ENCODE measurements around the gene CNOT3. TPM values are rescaled to one million over a fixed set of nuclear protein-coding genes. Genes with fewer than 3 reads are reported as not detected.
"Not testable (repeated sequence)": the region's sequence is repeated elsewhere in the genome, so short reads cannot be mapped to it uniquely, and the experiment has no call there.

CNOT3 gene
- total RNA-seq, 1 donor from 2014 or later, result 72.9 TPM

DNA sequence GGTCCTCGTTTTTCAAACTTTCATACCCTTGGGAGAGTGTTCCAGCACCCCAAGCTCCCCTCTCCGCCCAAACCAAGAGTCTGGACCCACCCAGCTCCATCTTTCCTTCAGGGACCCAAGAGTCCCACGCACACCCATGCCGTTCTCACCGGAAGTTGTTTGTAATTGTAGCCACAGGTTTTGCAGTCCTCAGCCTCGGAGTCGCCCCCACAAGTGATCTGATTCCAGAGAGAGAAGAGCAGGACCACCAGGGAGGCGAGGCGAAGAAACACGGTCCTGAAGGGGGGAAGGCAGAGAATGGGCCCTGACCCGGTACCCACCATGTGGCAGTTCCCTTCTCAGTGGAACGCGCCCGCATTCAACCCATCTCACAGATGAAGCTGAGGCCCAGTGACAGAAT, 25.3 kb downstream of the CNOT3 start:
- TF ChIP-seq, protein P1, sequence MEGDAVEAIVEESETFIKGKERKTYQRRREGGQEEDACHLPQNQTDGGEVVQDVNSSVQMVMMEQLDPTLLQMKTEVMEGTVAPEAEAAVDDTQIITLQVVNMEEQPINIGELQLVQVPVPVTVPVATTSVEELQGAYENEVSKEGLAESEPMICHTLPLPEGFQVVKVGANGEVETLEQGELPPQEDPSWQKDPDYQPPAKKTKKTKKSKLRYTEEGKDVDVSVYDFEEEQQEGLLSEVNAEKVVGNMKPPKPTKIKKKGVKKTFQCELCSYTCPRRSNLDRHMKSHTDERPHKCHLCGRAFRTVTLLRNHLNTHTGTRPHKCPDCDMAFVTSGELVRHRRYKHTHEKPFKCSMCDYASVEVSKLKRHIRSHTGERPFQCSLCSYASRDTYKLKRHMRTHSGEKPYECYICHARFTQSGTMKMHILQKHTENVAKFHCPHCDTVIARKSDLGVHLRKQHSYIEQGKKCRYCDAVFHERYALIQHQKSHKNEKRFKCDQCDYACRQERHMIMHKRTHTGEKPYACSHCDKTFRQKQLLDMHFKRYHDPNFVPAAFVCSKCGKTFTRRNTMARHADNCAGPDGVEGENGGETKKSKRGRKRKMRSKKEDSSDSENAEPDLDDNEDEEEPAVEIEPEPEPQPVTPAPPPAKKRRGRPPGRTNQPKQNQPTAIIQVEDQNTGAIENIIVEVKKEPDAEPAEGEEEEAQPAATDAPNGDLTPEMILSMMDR (conservative IDR thresholded peaks at IDR 0.05), result no peak
- Mint-ChIP-seq H3K9me3 (no peaks in the 10 kb centered on the region), H3K4me3 (peak overlapping the region; percentile 92), H3K27ac (peak overlapping the region; percentile 92), H3K27me3 (no peaks in the 10 kb centered on the region), H3K36me3 (peaks cover 6% of the 10 kb centered on the region), H3K4me1 (ENCODE audit: unreplicated experiment) (peaks cover 31% of the 10 kb centered on the region)
- no peak for DNase-seq (ENCODE audit: extremely low spot score, unreplicated experiment)

DNA sequence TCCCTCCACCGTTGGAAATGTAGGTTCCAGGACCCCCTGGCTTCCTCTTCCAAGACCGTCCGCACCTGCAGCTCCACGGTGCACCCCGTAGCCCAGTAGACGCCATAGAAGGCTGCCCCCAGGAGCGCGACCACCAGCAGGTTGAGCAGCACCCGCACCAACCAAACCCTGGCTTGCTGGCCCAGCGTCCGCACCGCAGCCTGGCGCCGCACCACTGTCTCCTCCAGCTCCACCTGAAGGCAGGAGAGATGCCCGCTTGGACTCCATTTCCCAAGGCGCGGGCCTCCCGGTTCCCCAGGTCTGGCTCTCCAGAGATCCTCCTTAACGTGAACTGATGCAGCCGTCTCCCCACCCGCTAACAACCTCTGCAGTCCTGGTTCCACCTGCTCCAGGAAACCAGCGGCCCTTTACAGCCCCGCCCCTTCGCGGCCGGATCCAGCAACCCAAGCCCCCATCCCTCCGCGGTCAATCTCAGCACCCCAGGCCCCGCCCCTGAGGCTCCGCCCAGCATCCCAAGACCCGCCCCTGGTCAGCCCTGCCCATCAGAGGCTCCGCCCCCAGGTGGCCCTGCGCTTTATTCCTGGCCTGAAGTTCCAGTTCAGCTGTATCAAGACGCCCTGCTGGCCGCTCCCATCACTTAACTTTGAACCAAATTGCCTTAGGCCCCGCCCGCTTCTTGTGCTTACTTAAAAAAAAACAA, 27.0 kb downstream of the CNOT3 start:
- TF ChIP-seq, protein P1 (conservative IDR thresholded peaks at IDR 0.05), result no peak

DNA sequence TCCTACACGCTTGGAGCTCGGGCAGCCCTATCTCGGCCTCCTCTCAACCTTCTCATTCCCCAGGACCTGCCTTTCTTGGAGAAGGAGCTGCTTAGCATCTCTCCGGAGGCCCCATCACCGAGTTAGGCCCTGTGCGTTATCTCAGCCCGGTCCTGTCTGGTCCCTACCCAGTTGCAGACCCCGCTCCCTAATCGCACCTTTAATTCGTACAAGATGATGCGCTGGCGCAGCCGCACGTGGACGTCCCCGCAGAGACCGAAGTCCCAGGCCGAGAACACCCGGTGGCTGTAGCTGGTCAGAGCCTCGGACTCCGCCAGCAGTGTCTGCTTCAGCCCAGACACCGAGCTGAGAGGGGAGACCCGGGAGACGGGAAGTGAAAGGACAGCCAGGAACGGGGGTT, 27.7 kb downstream of the CNOT3 start:
- TF ChIP-seq, protein P1 (conservative IDR thresholded peaks at IDR 0.05), result no peak
- H3K4me3 Mint-ChIP-seq, result no peak overlapping the region
- H3K36me3 Mint-ChIP-seq, result peaks cover 3% of the 10 kb centered on the region
- H3K9me3 Mint-ChIP-seq, result no peaks in the 10 kb centered on the region
- no peak for DNase-seq (ENCODE audit: extremely low spot score, unreplicated experiment)
- no peak overlapping the region for H3K27ac Mint-ChIP-seq
- H3K4me1 Mint-ChIP-seq (ENCODE audit: unreplicated experiment), result peaks cover 22% of the 10 kb centered on the region
- H3K27me3 Mint-ChIP-seq, result no peaks in the 10 kb centered on the region

More for the DNA sequence above, 27.0 kb downstream of the CNOT3 start:
- no peaks in the 10 kb centered on the region for H3K9me3 Mint-ChIP-seq
- no peaks in the 10 kb centered on the region for H3K27me3 Mint-ChIP-seq
- DNase-seq (ENCODE audit: extremely low spot score, unreplicated experiment), result peak; percentile 84
- H3K36me3 Mint-ChIP-seq, result peaks cover 5% of the 10 kb centered on the region
- H3K4me1 Mint-ChIP-seq (ENCODE audit: unreplicated experiment), result peaks cover 29% of the 10 kb centered on the region
- peak overlapping the region; percentile 76 for H3K4me3 Mint-ChIP-seq
- peak overlapping the region; percentile 75 for H3K27ac Mint-ChIP-seq

DNA sequence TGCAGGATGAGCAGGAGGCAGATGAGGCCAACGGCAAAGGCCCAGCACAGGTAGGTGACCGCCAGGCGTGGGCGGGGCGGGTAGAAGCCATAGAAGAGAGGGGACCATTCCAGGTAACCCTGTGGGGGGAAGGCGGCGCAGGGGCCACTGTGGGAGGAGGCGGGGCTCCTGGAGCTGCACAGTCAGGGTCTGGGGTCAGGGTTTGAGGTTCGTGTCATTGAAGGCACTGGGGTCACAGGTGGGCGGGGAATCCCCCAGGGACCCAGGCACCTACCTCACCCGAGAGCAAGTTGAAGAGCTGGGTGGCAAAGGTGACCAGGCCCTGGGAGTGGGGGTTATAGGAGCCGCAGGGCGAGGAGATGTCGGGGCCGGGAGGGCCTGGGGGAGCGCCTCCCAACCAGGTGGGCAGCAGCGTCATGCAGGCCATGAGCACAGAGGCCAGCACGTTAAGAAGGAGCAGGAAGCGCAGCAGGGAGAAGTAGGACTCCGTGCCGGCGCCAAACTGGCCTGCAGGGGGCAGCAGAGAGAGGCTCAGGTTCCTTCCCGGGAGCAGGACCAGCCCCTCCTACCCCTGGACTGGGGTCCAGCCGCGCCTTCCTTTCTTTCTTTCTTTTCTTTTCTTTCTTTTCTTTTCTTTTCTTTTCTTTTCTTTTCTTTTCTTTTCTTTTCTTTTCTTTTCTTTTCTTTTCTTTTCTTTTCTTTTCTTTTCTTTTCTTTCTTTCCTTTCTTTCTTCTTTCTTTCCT, 30.8 kb downstream of the CNOT3 start:
- no peaks in the 10 kb centered on the region for H3K9me3 Mint-ChIP-seq
- TF ChIP-seq, protein P1 (conservative IDR thresholded peaks at IDR 0.05), result peak; percentile 88
- H3K36me3 Mint-ChIP-seq, result peaks cover 3% of the 10 kb centered on the region
- no peak overlapping the region for H3K27ac Mint-ChIP-seq
- peaks cover 10% of the 10 kb centered on the region for H3K4me1 Mint-ChIP-seq (ENCODE audit: unreplicated experiment)
- H3K4me3 Mint-ChIP-seq, result no peak overlapping the region
- DNase-seq (ENCODE audit: extremely low spot score, unreplicated experiment), result peak; percentile 94
- no peaks in the 10 kb centered on the region for H3K27me3 Mint-ChIP-seq

DNA sequence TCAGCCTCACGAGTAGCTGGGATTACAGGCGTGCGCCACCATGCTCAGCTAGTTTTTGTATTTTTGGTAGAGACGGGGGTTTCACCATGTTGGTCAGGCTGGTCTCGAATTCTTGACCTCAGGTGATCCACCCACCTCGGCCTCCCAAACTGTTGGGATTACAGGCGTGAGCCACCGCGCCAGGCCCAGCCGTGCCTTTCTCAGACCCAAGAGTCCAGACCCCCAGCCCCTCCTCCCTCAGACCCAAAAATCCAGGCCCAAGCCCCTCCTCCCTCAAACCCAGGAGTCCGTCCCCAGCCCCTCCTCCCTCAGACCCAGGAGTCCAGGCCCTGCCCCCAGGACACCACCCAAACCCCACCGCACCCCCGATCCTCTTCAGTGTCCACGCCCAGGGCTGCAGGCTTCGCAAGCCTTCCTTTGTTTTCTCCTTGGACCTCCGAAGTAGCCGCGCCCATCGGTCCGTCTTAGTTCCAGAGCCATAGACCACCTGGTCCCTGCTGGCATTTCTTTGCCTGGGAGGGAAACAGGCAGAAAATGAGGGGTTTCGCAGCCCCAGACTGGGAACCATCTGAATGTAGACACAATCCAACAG, 31.7 kb downstream of the CNOT3 start:
- no peak overlapping the region for H3K27ac Mint-ChIP-seq
- DNase-seq (ENCODE audit: extremely low spot score, unreplicated experiment), result no peak
- no peak overlapping the region for H3K4me3 Mint-ChIP-seq
- H3K9me3 Mint-ChIP-seq, result no peaks in the 10 kb centered on the region
- peaks cover 3% of the 10 kb centered on the region for H3K36me3 Mint-ChIP-seq
- TF ChIP-seq, protein P1 (conservative IDR thresholded peaks at IDR 0.05), result no peak
- peaks cover 10% of the 10 kb centered on the region for H3K4me1 Mint-ChIP-seq (ENCODE audit: unreplicated experiment)
- no peaks in the 10 kb centered on the region for H3K27me3 Mint-ChIP-seq

DNA sequence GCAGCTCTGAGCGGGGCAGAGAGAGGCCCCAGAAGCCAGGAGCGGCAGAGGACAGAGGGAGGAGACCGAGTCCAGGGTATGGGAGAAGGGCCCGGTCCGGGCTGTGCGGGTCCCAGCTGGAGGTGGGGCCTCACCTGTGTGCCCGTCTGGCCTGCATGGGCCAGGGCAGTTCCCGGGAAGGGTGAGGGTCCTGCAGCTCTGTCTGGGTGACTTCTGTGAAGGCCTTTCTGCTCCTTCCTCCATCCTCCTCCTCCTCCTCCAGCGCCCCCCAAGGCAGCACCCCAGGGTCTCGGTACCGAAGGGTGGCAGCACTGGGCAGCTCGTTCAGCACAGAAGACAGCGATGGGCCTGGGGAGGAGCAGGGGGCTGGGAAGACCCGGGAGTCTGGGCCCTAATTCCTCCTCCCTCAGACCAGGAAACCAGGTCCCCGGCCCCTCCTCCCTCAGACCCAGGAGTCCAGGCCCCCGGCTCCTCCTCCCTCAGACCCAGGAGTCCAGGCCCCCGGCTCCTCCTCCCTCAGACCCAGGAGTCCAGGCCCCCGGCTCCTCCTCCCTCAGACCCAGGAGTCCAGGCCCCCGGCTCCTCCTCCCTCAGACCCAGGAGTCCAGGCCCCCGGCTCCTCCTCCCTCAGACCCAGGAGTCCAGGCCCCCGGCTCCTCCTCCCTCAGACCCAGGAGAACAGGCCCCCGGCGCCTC, 34.3 kb downstream of the CNOT3 start:
- H3K27ac Mint-ChIP-seq; H3K4me1 Mint-ChIP-seq (ENCODE audit: unreplicated experiment); DNase-seq (ENCODE audit: extremely low spot score, unreplicated experiment); H3K9me3 Mint-ChIP-seq; H3K27me3 Mint-ChIP-seq; H3K36me3 Mint-ChIP-seq: not testable (repeated sequence)
- peak overlapping the region; percentile 72 for H3K4me3 Mint-ChIP-seq

All from type B pancreatic cell (in vitro differentiated cells).